ENCODE results near the gene KLHL2. TPM values are rescaled to one million over a fixed set of nuclear protein-coding genes. Genes with fewer than 3 reads are reported as not detected.

The KLHL2 gene
- total and polyA plus RNA-seq, 2 experiments from 2014 or later, result 8.2 to 21.3 TPM

GRCh38 chr4:165364452-165365080, 157.2 kb downstream of the KLHL2 start:
- H3K27ac ChIP-seq, result peak overlapping the region; percentile 83
- peak; percentile 77 for DNase-seq (ENCODE audit: low spot score)
- no peak overlapping the region for H2AFZ ChIP-seq
- 37% methylated on average over 2 of the region's 2 CpGs for WGBS (ENCODE audit: low lambda C conversion rate, missing lambda C conversion rate)
- TF ChIP-seq EZH2phosphoT487 (IDR thresholded peaks at IDR 0.05; ENCODE audit: low read depth, severe bottlenecking, unreplicated experiment) (no peak), EZH2 (IDR thresholded peaks at IDR 0.05; ENCODE audit: borderline replicate concordance) (no peak)
- TF ChIP-seq, protein P1, sequence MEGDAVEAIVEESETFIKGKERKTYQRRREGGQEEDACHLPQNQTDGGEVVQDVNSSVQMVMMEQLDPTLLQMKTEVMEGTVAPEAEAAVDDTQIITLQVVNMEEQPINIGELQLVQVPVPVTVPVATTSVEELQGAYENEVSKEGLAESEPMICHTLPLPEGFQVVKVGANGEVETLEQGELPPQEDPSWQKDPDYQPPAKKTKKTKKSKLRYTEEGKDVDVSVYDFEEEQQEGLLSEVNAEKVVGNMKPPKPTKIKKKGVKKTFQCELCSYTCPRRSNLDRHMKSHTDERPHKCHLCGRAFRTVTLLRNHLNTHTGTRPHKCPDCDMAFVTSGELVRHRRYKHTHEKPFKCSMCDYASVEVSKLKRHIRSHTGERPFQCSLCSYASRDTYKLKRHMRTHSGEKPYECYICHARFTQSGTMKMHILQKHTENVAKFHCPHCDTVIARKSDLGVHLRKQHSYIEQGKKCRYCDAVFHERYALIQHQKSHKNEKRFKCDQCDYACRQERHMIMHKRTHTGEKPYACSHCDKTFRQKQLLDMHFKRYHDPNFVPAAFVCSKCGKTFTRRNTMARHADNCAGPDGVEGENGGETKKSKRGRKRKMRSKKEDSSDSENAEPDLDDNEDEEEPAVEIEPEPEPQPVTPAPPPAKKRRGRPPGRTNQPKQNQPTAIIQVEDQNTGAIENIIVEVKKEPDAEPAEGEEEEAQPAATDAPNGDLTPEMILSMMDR (IDR thresholded peaks at IDR 0.05; ENCODE audit: poor library complexity), result no peak
- H3K4me3 ChIP-seq, result no peak overlapping the region
- H3K27me3 ChIP-seq, result no peaks in the 10 kb centered on the region
- H4K20me1 ChIP-seq (ENCODE audit: insufficient read depth, poor library complexity, severe bottlenecking), result no peaks in the 10 kb centered on the region
- H3K36me3 ChIP-seq (replicated peaks; ENCODE audit: insufficient read depth, low read depth), result no peaks in the 10 kb centered on the region
- no peaks in the 10 kb centered on the region for H3K79me2 ChIP-seq
- no peaks in the 10 kb centered on the region for H3K9me3 ChIP-seq (ENCODE audit: low read depth)
- peaks cover 16% of the 10 kb centered on the region for H3K4me1 ChIP-seq (ENCODE audit: insufficient read depth)
- H3K9me2 ChIP-seq (replicated peaks; ENCODE audit: insufficient read depth), result no peaks in the 10 kb centered on the region
- H3K4me2 ChIP-seq, result peak overlapping the region; percentile 45

GRCh38 chr4:165367040-165367439, 159.7 kb downstream of the KLHL2 start:
- H3K4me1 ChIP-seq (ENCODE audit: insufficient read depth), result peaks cover 16% of the 10 kb centered on the region
- no peaks in the 10 kb centered on the region for H3K79me2 ChIP-seq
- H3K9me2 ChIP-seq (replicated peaks; ENCODE audit: insufficient read depth), result no peaks in the 10 kb centered on the region
- H2AFZ ChIP-seq, result no peak overlapping the region
- WGBS (ENCODE audit: low lambda C conversion rate, missing lambda C conversion rate), result 96% methylated on average over 4 of the region's 4 CpGs
- H3K27me3 ChIP-seq, result no peaks in the 10 kb centered on the region
- H3K36me3 ChIP-seq (replicated peaks; ENCODE audit: insufficient read depth, low read depth), result no peaks in the 10 kb centered on the region
- no peaks in the 10 kb centered on the region for H4K20me1 ChIP-seq (ENCODE audit: insufficient read depth, poor library complexity, severe bottlenecking)
- no peak for DNase-seq (ENCODE audit: low spot score)
- H3K27ac ChIP-seq, result no peak overlapping the region
- TF ChIP-seq EZH2 (IDR thresholded peaks at IDR 0.05; ENCODE audit: borderline replicate concordance) (no peak), EZH2phosphoT487 (IDR thresholded peaks at IDR 0.05; ENCODE audit: low read depth, severe bottlenecking, unreplicated experiment) (no peak)
- TF ChIP-seq, protein P1 (IDR thresholded peaks at IDR 0.05; ENCODE audit: poor library complexity), result no peak
- no peak overlapping the region for H3K4me3 ChIP-seq
- H3K9me3 ChIP-seq (ENCODE audit: low read depth), result no peaks in the 10 kb centered on the region
- no peak overlapping the region for H3K4me2 ChIP-seq

- Histone ChIP-seq H3K4me1 (ENCODE audit: insufficient read depth) (peaks cover 16% of the 10 kb centered on the region), H3K9me2 (replicated peaks; ENCODE audit: insufficient read depth) (no peaks in the 10 kb centered on the region), H3K4me2 (no peak overlapping the region), H4K20me1 (ENCODE audit: insufficient read depth, poor library complexity, severe bottlenecking) (no peaks in the 10 kb centered on the region), H3K27me3 (no peaks in the 10 kb centered on the region), H3K27ac (no peak overlapping the region), H3K36me3 (replicated peaks; ENCODE audit: insufficient read depth, low read depth) (no peaks in the 10 kb centered on the region), H3K4me3 (no peak overlapping the region), H2AFZ (no peak overlapping the region), H3K9me3 (ENCODE audit: low read depth) (no peaks in the 10 kb centered on the region), H3K79me2 (no peaks in the 10 kb centered on the region)
- TF ChIP-seq EZH2 (IDR thresholded peaks at IDR 0.05; ENCODE audit: borderline replicate concordance), result no peak
- TF ChIP-seq, protein P1 (IDR thresholded peaks at IDR 0.05; ENCODE audit: poor library complexity), result no peak
- TF ChIP-seq EZH2phosphoT487 (IDR thresholded peaks at IDR 0.05; ENCODE audit: low read depth, severe bottlenecking, unreplicated experiment), result no peak
- WGBS (ENCODE audit: low lambda C conversion rate, missing lambda C conversion rate), result 100% methylated on average over 1 of the region's 1 CpG
- DNase-seq (ENCODE audit: low spot score), result no peak
Observed at GRCh38 chr4:165368114-165368513, 160.8 kb downstream of the KLHL2 start.
